DMS53 (cell line): Measurements from ENCODE around the gene AATF.

ENCODE experiments used
- DNase-seq: peaks from one replicate; lab custom pipeline; 2025; lab: John Stamatoyannopoulos, UW

AATF gene

GRCh38 chr17:36941265-36942010, 7.3 kb upstream of the AATF start:
- DNase-seq, result peak; percentile 27

GRCh38 chr17:36942019-36942599, 6.6 kb upstream of the AATF start:
- peak; percentile 56 for DNase-seq

- peak; percentile 25 for DNase-seq
These were observed 6.1 kb upstream of the AATF start for GRCh38 chr17:36942631-36943125.

GRCh38 chr17:36943250-36944191, 5.2 kb upstream of the AATF start:
- DNase-seq, result no peak

GRCh38 chr17:36944553-36944952, 4.2 kb upstream of the AATF start:
- DNase-seq, result no peak

GRCh38 chr17:36945140-36945539, 3.6 kb upstream of the AATF start:
- DNase-seq, result no peak

GRCh38 chr17:36945959-36946725, 2.6 kb upstream of the AATF start:
- no peak for DNase-seq

- DNase-seq, result no peak
These were observed 2.0 kb upstream of the AATF start for GRCh38 chr17:36946726-36947091.

- DNase-seq, result peak; percentile 41
These were observed 635 bp upstream of the AATF start for GRCh38 chr17:36947922-36948716.

- DNase-seq, result peak; percentile 55
These were observed 740 bp downstream of the AATF start for GRCh38 chr17:36949461-36949927.

- no peak for DNase-seq
These were observed 1.3 kb downstream of the AATF start for GRCh38 chr17:36950027-36950426.

GRCh38 chr17:36951084-36951789, 2.5 kb downstream of the AATF start:
- no peak for DNase-seq

GRCh38 chr17:36971508-36971907, 22.8 kb downstream of the AATF start:
- no peak for DNase-seq

- DNase-seq, result no peak
These were observed 23.5 kb downstream of the AATF start for GRCh38 chr17:36972186-36972700.

- no peak for DNase-seq
These were observed 24.2 kb downstream of the AATF start for GRCh38 chr17:36972905-36973304.

GRCh38 chr17:36975922-36976515, 27.3 kb downstream of the AATF start:
- no peak for DNase-seq

- no peak for DNase-seq
These were observed 28.3 kb downstream of the AATF start for GRCh38 chr17:36977066-36977465.

- DNase-seq, result no peak
These were observed 28.8 kb downstream of the AATF start for GRCh38 chr17:36977568-36977967.

GRCh38 chr17:36978810-36979564, 30.2 kb downstream of the AATF start:
- DNase-seq, result no peak
